CD4-positive, alpha-beta T cell treated with Interleukin-1 beta for 1 hour (primary cell): ENCODE data around the gene MTCH1.

ENCODE experiments used
- DNase-seq, 2 donors: peaks; one replicate each; pipeline ENCODE4 v3.0.0-alpha.2; 2020 to 2022

The MTCH1 gene

GRCh38 chr6:36985808-36986703, at the start of gene MTCH1:
MTCH1 (minus strand) TSS chr6:36986196; CDS start chr6:36986173, 23 bp downstream.
- DNase-seq = peak; percentile 87 to 89

- no peak for DNase-seq
Observed at GRCh38 chr6:37033819-37034795, 48.1 kb upstream of the MTCH1 start.

GRCh38 chr6:37033255-37033654, 47.3 kb upstream of the MTCH1 start:
- DNase-seq = peak in 1 of 2 donors; percentile 39

- DNase-seq = no peak
Observed at GRCh38 chr6:37032239-37032638, 46.2 kb upstream of the MTCH1 start.

GRCh38 chr6:37030599-37030998, 44.6 kb upstream of the MTCH1 start:
- no peak for DNase-seq

- DNase-seq = peak; percentile 55 to 84
Observed at GRCh38 chr6:37029249-37029971, 43.4 kb upstream of the MTCH1 start.

- DNase-seq = no peak
Observed at GRCh38 chr6:37027811-37028469, 41.9 kb upstream of the MTCH1 start.

GRCh38 chr6:37027036-37027720, 41.2 kb upstream of the MTCH1 start:
- no peak for DNase-seq

GRCh38 chr6:37025621-37026466, 39.8 kb upstream of the MTCH1 start:
- DNase-seq = no peak

GRCh38 chr6:37024656-37025337, 38.8 kb upstream of the MTCH1 start:
- DNase-seq = no peak

- DNase-seq = no peak
Observed at GRCh38 chr6:37022135-37022863, 36.3 kb upstream of the MTCH1 start.

- DNase-seq = peak; percentile 72 to 82
Observed at GRCh38 chr6:37021356-37022129, 35.5 kb upstream of the MTCH1 start.

GRCh38 chr6:37020812-37021211, 34.8 kb upstream of the MTCH1 start:
- DNase-seq = no peak

- no peak for DNase-seq
Observed at GRCh38 chr6:37020381-37020780, 34.4 kb upstream of the MTCH1 start.

- DNase-seq = no peak
Observed at GRCh38 chr6:37019065-37019450, 33.1 kb upstream of the MTCH1 start.

GRCh38 chr6:37018198-37019064, 32.4 kb upstream of the MTCH1 start:
- peak; percentile 88 to 89 for DNase-seq

GRCh38 chr6:37017606-37018197, 31.7 kb upstream of the MTCH1 start:
- no peak for DNase-seq
